Measurements from ENCODE around the gene PDLIM7.

PDLIM7 gene

DNA sequence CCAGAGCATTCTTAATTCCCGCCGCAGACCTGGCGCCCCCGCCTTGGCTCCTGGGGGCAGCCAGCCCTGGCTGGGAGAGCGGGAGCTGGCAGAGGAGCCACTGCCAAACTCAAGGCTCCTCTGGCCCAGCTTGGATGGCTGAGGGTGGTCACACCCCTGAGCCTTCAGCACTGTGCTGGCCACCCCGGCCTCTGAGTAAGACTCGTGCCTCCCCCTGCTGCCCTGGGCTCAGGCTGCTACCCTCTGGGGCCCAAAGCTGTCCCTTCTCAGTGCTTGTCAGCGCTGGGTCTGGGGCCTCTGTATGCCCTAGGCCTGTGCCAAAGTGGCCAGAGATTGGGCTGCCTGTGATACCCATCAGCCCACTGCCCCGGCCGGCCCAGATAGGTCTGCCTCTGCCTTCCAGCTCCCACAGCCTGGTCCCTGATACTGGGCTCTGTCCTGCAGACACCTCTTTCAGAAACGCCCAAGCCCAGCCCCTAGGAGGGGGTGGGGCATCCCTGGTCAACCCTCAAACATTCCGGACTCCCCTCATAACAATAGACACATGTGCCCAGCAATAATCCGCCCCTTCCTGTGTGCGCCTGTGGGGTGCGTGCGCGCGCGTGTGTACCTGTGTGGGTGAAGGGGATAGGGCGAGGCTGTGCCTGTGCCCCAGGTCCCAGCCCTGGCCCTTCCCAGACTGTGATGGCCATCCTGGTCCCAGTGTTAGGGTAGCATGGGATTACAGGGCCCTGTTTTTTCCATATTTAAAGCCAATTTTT is 55.2 kb downstream of the PDLIM7 start:
- no peak for DNase-seq

DNA sequence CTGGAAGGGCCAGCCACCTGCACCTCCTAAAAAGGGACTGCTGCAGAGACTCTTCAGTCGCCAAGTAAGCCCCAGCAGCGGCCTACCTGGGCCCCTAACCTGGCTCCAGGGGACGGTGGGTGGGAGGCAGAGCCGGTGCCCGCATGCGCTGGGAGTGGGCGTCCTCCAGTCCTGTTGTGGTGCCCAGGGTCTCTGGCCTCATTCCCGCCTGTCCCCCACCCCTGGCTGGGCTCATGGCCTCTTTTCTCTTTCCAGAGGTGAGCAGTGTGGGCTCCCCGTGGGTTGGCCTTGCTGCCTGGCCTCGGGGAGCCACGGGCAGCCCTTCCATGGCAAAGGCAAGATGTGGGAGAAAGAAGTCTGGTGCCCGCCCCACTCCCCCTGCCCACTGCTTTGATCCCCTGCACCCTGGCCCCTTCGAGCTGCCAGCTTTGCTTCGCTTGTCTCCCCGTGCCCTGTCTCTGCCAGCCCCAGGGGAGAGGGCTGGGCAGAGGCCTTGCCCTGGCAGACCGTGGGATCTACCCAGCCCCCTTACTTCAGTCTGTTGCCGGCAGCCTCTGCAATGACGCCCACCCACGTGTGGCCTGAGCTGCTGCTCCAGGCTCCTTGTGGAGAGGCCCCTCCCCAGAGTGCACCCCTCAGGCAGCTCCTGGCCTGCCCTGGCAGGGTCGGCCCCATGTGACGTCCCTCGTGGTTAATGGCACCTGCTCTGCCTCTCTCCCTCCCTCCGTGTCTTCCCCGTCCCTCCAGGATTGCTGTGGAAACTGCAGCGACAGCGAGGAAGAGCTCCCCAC is 56.2 kb downstream of the PDLIM7 start:
- no peak for DNase-seq

DNA sequence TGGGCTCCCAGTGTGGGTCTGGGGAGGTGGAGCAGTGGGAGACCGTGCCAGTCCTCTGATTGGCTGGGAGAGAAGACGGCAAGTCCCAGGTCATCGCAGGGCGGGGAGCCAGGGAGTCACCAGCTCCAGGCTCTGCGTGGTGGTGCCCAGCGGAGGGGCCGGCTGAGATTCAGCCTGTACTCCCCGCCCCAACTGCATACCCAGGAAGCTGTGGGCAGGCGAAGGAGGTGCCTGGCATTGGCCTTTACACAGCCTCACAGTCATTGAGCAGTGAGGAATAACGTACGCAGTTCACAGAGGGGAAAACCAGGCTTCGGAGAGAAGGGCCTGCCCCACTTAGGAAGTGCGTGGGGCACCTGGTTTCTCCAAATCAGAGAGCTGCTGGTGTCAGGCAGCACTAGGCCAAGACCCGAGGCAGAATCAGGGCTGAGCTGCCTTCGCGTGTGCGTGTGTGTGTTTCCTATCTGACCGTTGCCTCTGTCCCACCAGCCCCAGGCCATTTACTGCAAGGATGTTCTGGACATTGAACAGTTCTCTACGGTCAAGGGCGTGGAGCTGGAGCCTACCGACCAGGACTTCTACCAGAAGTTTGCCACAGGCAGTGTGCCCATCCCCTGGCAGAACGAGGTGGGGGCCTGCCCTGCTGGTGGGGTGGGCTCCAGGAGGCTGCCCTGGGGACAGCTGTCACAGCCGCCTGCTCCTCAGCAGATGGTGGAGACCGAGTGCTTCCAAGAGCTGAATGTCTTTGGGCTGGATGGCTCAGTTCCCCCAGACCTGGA is 57.0 kb downstream of the PDLIM7 start:
- peak; percentile 54 for DNase-seq

DNA sequence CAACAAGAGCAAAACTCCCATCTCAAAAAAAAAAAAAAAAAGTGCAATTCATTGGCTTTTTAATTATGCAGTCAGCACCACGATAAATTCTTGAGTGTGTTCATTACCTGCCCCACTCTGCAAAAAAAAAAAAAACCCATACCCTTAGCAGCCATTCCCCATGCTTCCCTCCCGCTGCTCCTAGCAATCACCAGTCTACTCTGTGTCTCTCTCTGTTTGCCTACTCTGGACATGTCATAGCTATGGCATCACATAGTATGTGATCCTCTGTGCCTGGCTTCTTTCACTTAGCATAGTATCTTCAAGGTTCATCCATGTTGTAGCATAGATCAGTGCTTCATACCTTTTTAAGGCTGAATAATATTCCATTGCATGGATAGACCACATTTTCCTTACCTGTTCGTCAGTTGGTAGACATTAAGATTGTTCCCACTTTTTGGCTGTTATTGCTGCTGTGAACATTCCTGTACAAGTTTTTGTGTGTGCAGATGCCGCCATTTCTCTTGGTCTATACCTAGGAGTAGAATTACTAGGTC is 57.8 kb downstream of the PDLIM7 start:
- no peak for DNase-seq

DNA sequence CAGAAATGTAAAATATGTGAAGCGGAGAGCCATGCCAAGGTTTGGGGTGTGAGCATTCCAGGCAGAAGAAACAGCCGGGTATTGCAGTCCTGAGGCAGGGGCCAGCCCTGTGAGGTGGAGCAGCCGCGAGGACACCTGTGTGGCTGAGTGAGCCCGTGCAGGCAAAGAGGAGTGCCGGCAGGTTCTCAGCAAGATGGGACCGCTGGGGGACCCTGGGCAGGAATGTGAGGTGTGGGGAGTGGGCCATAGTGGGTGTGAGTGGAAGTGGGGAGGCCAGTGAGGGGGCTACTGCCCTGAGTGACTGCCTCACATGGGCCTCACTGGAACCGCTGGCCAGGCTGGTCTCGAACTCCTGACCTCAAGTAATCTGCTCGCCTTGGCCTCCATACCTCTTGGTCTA is 58.9 kb downstream of the PDLIM7 start:
- DNase-seq, result no peak

DNA sequence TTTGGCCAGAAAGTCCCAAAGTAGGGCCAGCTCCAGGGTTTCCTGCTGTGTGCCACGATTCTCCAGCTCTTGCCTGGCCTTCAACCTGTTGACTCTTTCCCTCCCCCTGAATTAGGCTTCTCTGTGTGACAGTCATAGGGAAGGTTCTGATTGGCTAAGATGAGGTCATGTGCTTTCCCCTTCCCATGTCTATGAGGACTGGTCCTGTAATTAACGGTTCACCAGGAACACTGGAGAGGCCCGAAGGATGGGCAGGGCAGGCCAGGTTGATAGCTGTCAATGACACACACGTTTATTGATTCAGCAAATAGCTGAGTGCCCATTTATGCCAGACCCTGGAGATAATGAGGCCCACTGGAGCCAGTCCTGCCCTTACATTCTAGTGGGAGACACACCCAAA is 59.8 kb downstream of the PDLIM7 start:
- no peak for DNase-seq

DNA sequence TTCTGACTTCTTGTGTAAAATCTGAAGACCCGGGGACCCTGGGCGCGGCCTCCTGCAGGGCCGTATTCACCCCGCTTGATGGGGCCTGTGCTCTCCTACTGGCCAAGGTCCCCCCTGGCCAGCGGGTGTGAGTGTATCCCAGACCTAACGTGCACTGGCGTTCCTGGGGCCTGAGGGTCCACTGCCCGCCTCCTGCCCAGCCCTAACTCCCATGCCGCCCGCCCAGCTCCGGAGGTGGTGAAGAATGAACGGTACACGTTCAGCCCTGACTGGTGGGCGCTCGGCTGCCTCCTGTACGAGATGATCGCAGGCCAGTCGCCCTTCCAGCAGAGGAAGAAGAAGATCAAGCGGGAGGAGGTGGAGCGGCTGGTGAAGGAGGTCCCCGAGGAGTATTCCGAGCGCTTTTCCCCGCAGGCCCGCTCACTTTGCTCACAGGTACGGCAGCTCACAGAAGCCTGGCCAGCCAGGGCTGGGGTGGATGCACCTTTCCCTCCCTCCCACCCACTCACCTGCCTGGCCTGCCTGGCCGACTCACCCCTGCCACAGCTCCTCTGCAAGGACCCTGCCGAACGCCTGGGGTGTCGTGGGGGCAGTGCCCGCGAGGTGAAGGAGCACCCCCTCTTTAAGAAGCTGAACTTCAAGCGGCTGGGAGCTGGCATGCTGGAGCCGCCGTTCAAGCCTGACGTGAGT is 61.4 kb downstream of the PDLIM7 start:
- no peak for DNase-seq

DNA sequence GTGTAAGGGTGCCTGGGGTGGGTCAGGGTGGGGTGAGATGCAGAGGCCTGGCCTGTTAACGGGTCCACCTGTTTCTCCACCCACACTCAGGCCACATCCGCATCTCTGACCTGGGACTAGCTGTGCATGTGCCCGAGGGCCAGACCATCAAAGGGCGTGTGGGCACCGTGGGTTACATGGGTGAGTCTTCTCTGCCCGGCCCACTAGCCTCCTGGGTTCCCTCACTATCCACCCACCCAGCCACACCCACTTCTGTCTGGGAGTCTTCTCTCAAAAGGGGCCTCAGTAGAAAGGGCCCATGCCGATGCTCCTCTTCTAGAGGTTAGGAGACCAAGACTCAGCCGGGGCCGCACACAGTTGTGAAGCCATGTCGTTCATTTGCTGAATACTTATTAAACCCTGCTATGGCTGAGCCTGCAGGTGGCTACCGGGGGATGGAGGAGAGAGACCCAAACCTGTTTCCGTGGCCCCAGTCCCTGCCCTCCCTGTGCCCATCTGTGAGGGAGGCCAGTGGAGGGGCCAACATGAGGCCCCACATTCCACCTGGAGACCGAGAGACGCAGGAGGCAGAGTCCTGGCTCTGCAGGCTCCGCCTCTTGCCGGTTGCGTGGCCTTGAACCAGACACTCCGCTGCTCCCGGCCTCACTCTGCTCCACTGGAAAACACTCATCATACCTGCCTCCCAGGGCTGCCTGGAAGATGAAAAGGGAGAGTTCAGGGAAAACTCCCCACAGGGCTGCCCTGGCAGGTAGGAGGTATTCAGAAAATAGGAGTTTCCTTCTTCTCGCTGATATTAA is 62.3 kb downstream of the PDLIM7 start:
- DNase-seq, result no peak

DNA sequence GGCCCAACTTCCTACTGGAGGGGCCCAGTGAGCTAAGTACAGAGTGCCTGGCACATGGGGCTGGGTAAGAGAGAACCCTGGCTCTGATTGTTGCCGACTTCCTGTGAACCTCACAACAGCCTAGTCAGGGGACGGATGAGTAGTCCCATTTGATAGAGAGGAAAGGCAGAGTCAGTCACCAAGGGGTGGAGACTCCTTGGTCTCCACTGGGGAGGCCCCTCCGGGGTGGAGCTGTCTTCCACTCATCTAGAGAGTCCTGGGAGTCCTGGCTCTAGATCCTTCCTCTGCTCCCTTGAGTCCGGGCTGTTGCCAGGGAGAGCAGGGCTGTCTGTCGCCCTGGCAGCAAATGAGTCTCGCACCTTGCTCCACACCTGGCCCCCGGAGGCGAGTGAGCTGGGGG is 63.0 kb downstream of the PDLIM7 start:
- DNase-seq, result peak; percentile 49

DNA sequence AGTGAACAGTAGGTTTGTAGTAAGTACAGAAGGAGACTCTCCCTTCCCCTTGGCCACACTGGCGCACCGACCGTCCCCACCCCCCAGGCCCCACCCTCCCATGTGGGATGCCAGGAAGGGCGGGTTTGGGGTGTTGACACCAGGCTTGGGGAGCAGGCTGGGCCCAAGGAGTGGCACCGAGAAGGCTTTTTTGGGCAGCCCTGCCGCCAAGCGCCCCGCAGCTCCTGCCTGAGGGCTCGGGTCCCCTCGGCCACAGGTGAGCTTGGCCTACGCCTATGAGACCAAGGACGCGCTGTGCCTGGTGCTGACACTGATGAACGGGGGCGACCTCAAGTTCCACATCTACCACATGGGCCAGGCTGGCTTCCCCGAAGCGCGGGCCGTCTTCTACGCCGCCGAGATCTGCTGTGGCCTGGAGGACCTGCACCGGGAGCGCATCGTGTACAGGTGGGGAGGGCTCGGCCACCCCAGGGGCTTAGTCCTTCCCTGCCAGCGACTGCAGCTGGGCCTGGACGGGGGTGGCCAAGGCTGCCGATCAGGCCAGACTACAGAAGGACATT is 63.7 kb downstream of the PDLIM7 start:
- DNase-seq, result no peak

Measured in effector CD4-positive, alpha-beta T cell (primary cell).